ENCODE data around the gene MED16.

Gene MED16

DNA sequence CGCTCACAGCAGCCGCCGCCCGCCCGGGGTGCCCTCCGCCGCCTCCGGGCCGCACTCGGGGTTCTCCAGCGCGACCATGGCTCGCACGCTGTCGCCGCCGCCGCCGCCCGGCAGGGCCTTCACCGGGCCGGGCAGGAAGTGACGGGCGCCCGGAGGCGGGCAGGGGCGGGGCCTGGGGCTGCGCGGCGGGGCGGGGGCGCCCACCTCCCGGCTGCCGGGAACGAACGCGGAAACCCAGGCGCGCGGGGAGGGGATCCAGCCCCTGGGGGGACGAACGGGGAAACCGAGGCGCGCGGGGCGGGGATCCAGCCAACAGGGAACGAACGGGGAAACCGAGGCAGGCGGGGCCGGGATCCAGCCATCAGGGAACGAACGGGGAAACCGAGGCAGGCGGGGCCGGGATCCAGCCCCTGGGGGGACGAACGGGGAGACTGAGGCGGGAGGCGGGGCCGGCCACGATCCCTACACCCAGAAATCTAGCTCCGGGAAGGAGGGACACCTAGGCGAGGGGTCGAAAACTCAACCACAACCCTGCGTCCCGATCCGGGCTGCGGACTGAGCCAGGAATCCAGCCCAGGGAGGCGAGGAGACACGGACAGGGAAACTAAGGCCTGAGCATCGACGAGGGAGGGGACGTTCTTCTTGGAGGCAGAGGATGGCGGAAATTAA is 20.2 kb upstream of the MED16 start, which contains the start of gene R3HDM4:
Gene R3HDM4 (minus strand): TSS at position 140 of the 669 bp plus-strand sequence. CDS start 62 bp downstream, at position 78.
- peak within 1 kb of the TSS; percentile 70 for H3K27ac ChIP-seq
- TF ChIP-seq, protein P1, sequence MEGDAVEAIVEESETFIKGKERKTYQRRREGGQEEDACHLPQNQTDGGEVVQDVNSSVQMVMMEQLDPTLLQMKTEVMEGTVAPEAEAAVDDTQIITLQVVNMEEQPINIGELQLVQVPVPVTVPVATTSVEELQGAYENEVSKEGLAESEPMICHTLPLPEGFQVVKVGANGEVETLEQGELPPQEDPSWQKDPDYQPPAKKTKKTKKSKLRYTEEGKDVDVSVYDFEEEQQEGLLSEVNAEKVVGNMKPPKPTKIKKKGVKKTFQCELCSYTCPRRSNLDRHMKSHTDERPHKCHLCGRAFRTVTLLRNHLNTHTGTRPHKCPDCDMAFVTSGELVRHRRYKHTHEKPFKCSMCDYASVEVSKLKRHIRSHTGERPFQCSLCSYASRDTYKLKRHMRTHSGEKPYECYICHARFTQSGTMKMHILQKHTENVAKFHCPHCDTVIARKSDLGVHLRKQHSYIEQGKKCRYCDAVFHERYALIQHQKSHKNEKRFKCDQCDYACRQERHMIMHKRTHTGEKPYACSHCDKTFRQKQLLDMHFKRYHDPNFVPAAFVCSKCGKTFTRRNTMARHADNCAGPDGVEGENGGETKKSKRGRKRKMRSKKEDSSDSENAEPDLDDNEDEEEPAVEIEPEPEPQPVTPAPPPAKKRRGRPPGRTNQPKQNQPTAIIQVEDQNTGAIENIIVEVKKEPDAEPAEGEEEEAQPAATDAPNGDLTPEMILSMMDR (conservative IDR thresholded peaks at IDR 0.05): no peak

DNA sequence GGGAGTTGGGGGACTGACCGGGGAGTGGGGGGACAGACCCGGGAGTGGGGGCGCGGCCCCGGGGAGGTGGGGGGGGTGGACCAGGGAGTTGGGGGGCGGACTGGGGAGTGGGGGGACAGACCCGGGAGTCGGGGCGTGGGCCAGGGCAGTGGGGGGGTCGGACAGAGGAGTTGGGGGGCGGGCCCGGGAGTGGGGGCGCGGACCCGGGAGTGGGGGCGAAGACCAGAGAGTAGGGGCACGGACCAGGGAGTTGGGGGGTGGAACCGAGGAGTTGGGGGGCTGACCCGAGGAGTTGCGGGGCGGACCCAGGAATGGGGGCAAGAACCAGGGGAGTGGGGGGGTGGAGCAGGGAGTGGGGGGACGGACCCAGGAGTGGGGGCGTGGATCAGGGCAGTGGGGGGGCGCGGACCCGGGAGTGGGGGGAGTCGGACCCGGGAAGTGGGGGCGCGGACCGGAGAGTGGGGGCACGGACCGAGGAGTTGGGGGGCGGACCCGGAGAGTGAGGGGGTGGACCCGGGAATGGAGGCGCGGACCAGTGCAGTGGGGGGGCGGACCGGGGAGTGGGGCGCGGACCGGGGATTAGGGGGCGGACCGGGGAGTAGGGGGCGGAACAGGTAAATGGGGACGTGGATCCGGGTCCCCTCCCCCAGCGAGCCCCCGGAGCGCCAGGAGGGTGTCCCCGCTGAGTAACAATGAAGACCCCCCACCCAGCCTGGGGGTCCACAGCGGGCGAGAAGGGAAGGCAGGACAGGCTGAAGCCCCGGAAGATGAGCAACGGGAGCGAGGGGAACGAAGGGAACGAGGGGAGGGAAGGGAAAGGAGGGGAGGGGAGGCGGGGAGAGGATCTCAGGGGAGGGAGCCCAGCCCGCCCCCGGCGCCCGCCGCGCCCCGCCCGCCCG is 19.4 kb upstream of the MED16 start:
- TF ChIP-seq, protein P1 (conservative IDR thresholded peaks at IDR 0.05): no peak
- peak overlapping the region; percentile 70 for H3K27ac ChIP-seq

DNA sequence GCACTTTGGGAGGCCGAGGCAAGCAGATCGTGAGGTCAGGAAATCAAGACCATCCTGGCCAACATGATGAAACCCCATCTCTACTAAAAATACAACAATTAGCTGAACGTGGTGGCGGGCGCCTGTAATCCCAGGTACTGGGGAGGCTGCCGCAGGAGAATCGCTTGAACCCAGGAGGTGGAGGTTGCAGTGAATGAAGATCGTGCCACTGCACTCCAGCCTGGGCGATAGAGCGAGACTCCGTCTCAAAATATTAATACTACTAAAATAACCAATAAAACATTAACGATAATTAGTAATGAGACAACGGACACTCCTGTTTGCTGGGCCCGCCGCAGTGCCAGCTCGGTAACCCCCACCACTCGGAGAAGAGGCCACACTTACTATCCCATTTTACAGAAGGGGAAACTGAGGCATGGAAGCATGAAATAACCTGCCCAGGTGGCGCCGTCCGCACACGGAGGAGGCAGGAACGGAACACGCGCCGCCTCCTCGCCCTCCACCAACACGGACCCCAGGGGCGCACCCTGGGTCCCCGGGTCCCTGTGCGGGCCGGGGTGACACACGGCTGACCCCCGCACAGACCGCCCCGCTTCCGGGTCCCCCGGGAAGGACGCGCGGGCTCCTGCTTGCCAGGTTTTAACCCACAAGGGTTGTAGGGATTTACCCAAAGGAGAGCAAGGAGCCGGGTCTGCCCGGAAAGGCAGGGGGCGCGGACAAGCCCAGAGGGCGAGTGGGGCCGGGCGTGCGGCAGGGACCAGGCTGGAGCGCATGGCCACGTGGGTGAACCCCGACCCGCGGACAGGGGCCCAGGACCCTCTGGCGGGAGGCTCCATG is 18.4 kb upstream of the MED16 start:
- H3K27ac ChIP-seq: no peak overlapping the region
- TF ChIP-seq, protein P1 (conservative IDR thresholded peaks at IDR 0.05): no peak

DNA sequence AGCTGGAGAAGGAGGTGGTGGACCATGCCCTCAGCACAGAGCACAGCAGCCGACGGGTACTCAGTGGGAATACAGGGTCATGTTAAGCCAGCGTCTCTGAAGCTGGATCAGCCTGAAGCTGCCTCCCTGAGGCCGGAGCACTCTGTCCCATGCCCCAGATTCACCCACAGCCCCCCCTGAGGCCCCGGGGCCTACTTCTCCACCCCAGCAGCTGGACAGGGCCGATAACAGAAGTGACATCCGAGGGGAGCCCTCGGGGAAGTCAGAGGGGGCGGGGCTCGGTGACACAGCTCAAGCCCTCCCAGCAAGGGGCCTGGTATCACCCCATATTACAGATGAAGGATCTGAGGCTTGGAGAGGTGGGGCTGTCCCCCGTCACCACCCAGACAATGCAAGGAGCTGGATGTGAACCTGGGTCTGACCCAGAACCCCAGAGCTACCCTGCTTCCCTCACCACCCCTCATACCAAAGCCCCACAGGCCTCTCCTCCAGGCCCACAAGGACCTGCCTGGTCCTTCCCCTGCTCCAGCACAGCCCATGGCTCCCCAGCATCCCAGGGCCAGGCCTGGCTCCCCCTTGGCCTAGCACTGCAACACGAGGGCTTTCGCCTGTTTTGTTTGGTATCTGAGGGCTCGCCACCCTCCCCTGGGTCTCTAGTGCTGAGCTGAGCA is 14.3 kb upstream of the MED16 start:
- TF ChIP-seq, protein P1 (conservative IDR thresholded peaks at IDR 0.05): no peak
- no peak overlapping the region for H3K27ac ChIP-seq

DNA sequence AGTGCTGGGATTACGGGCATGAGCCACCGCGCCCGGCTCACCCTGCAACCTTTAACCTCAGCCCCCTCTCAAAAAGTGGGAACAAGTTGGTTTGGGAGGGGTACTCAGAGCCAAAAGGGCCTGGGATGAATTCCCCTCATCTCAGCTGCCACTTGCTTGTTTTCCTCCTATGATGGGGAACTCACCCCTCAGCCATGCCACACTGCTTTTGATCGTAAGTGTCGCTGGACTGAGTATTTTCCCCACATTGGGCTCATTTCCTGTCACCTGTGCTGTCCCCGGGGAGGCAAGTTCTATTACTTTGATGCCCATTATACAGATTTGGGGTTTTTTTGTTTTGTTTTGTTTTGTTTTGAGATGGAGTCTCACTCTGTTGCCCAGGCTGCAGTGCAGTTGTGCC is 13.5 kb upstream of the MED16 start:
- TF ChIP-seq, protein P1 (conservative IDR thresholded peaks at IDR 0.05): no peak
- no peak overlapping the region for H3K27ac ChIP-seq

DNA sequence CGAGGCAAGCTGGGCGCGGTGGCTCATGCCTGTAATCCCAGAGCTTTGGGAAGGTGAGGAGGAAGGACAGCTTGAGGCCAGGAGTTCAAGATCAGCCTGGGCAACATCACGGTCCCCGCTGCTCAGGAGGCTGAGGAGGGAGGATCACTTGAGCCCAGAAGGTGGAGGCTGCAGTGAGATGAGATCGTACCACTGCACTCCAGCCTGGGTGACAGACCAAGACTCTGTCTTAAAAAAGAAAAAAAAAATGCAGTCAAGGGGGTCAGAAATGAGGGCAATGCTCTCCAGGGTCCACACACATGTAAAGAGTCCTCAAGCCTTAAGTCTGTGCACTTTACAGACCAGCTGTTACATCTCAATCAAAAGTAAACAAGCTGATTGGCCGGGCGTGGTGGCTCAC is 11.6 kb upstream of the MED16 start:
- TF ChIP-seq, protein P1 (conservative IDR thresholded peaks at IDR 0.05): no peak
- no peak overlapping the region for H3K27ac ChIP-seq

Data from VCaP (cell line).